GM19035 (cell line): ENCODE results near the gene UPK3BL2.
"Not testable (repeated sequence)": the region's sequence is repeated elsewhere in the genome, so short reads cannot be mapped to it uniquely, and the experiment has no call there.

ENCODE experiments used
- ATAC-seq: cut with Tn5 transposase; IDR thresholded peaks from one replicate; pipeline ENCODE4 v1.9.1; 2021; ENCODE audit not compliant: unreplicated experiment

The UPK3BL2 gene

GRCh38 chr7:102496861-102497260 is 46.6 kb downstream of the UPK3BL2 start:
- not testable (repeated sequence) for ATAC-seq

GRCh38 chr7:102494473-102495149 is 48.9 kb downstream of the UPK3BL2 start:
- ATAC-seq, result peak; percentile 67

- ATAC-seq, result peak; percentile 14
Observed at GRCh38 chr7:102494026-102494425, 49.5 kb downstream of the UPK3BL2 start.

DNA sequence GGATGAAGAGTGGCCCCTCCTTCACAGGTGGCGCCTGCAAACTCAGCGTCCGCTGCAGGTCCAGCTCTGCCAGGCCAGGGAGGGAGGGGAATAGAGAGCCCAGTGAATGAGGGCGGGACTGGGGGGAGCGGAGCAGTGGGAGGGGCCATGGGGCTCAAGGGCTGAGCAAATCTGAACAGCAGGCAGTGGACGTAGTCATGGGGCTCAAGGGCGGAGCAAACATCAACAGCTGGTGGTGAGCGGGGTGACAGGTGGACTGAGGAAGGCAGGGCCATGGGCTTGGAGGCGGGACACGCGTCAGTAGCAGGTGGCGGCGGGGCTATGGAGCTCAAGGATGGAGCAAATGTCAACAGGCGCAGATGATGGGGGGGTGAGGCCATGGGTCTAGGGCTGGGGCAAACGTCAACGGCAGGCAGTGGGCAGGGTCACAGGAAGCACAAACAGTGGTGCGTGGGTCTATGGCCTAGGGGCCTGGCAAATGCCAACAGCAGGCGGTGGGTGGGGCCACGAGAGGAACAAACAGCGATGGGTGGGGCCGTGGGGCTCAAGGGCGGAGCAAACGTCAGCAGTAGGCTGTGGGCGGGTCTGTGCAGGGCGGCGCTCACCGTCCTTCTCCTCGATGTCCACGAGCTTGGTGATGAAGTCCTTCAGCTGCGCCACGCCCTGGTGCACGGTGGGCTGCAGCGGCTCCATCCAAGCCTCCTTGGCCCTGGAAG is 50.1 kb downstream of the UPK3BL2 start:
- peak; percentile 44 for ATAC-seq

DNA sequence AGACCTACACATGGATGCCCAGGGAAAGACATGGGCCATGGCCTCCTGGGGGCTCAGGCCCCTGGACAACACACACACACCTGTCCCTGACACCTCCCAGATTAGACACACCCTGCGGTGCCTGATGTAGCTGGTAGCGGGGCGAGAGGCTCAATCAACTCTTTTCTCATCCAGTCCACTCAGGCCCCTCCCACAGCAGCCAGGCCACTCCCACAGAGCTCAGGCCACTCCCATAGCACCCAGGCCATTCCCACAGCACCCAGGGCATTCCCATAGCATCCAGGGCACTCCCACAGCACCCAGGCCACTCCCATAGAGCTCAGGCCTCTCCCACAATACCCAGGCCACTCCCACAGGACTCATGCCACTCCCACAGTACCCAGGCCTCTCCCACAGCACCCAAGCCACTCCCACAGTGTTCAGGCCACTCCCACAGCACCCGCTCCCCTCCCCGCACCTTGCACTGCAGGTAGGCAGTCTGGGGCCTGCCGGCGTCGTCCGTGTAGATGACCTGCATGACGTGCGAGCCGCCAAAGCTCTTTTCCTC is 52.9 kb downstream of the UPK3BL2 start:
- peak; percentile 45 for ATAC-seq
